Fibroblast of skin of left biceps (primary cell): ENCODE measurements around the gene IFNGR2.
A peak's percentile ranks its signal among the peaks of the same experiment; 100 is the strongest.
"Not testable (repeated sequence)": the region's sequence is repeated elsewhere in the genome, so short reads cannot be mapped to it uniquely, and the experiment has no call there.

Experiments used
- DNase-seq, 2 experiments: peaks; one replicate each; pipeline ENCODE4 v3.0.0-alpha.2; 2013; ENCODE audit warnings: low read depth in 2 of 2

Gene IFNGR2

GRCh38 chr21:33403128-33403785 is at the start of gene IFNGR2:
Gene IFNGR2, plus strand, starts transcription at chr21:33403413. Its CDS starts 131 bp downstream, at chr21:33403544.
- DNase-seq, result no peak

- no peak for DNase-seq
These were observed 47.9 kb upstream of the IFNGR2 start for GRCh38 chr21:33355355-33355754.

- DNase-seq, result no peak
These were observed 47.2 kb upstream of the IFNGR2 start for GRCh38 chr21:33355996-33356395.

GRCh38 chr21:33357177-33357576 is 46.0 kb upstream of the IFNGR2 start:
- no peak for DNase-seq

GRCh38 chr21:33359446-33359845 is 43.8 kb upstream of the IFNGR2 start:
- DNase-seq, result no peak

GRCh38 chr21:33360281-33360680 is 42.9 kb upstream of the IFNGR2 start:
- DNase-seq, result peak in 1 of 2 experiments; percentile 29

- DNase-seq, result peak in 1 of 2 experiments; percentile 61
These were observed 42.2 kb upstream of the IFNGR2 start for GRCh38 chr21:33360881-33361602.

- no peak for DNase-seq
These were observed 41.1 kb upstream of the IFNGR2 start for GRCh38 chr21:33362044-33362555.

GRCh38 chr21:33363911-33364609 is 39.2 kb upstream of the IFNGR2 start:
- DNase-seq, result not testable (repeated sequence)

GRCh38 chr21:33364830-33365229 is 38.4 kb upstream of the IFNGR2 start:
- no peak for DNase-seq

GRCh38 chr21:33367309-33367973 is 35.8 kb upstream of the IFNGR2 start:
- DNase-seq, result no peak

GRCh38 chr21:33368124-33368523 is 35.1 kb upstream of the IFNGR2 start:
- no peak for DNase-seq

- DNase-seq, result no peak
These were observed 34.6 kb upstream of the IFNGR2 start for GRCh38 chr21:33368576-33368975.

GRCh38 chr21:33369586-33369985 is 33.6 kb upstream of the IFNGR2 start:
- DNase-seq, result no peak

- DNase-seq, result no peak
These were observed 32.9 kb upstream of the IFNGR2 start for GRCh38 chr21:33370305-33370704.

- no peak for DNase-seq
These were observed 31.8 kb upstream of the IFNGR2 start for GRCh38 chr21:33371366-33371765.

GRCh38 chr21:33372582-33372981 is 30.6 kb upstream of the IFNGR2 start:
- DNase-seq, result no peak

- DNase-seq, result no peak
These were observed 29.8 kb upstream of the IFNGR2 start for GRCh38 chr21:33373451-33373850.

- no peak for DNase-seq
These were observed 29.1 kb upstream of the IFNGR2 start for GRCh38 chr21:33374080-33374449.

- DNase-seq, result no peak
These were observed 28.6 kb upstream of the IFNGR2 start for GRCh38 chr21:33374450-33375096.

GRCh38 chr21:33375101-33375644 is 28.0 kb upstream of the IFNGR2 start:
- DNase-seq, result no peak
